Neuronal stem cell (in vitro differentiated cells): ENCODE data around the gene SLCO2A1.

Source experiments
- DNase-seq: peaks from one replicate; pipeline ENCODE4 v3.0.0-alpha.2; 2013; ENCODE audit warnings: low spot score
- H2AFZ ChIP-seq: one replicate; pipeline ENCODE4 v1.6.1; 2013; ENCODE audit warnings: mild to moderate bottlenecking, low read length, inconsistent platforms
- H2AK5ac ChIP-seq: 2 replicates; pipeline ENCODE4 v1.6.1; 2013; ENCODE audit warnings: low read depth, mild to moderate bottlenecking, inconsistent platforms, low read length, moderate library complexity, mixed read lengths
- H2BK120ac ChIP-seq: 2 replicates; pipeline ENCODE4 v1.6.1; 2013; ENCODE audit warnings: low read depth, mild to moderate bottlenecking, inconsistent platforms, low read length, moderate library complexity, mixed read lengths
- H2BK12ac ChIP-seq: one replicate; pipeline ENCODE4 v1.6.1; 2013; ENCODE audit warnings: low read length, inconsistent platforms
- H2BK15ac ChIP-seq: 2 replicates; pipeline ENCODE4 v1.6.1; 2013; ENCODE audit warnings: mild to moderate bottlenecking, low read length, inconsistent platforms, mixed read lengths
- H2BK5ac ChIP-seq: one replicate; pipeline ENCODE4 v1.6.1; 2013; ENCODE audit warnings: inconsistent platforms, mild to moderate bottlenecking, low read length, moderate library complexity
- H3K14ac ChIP-seq: one replicate; pipeline ENCODE4 v1.6.1; 2013; ENCODE audit warnings: low read length, inconsistent platforms
- H3K18ac ChIP-seq: 2 replicates; pipeline ENCODE4 v1.6.1; 2013; ENCODE audit warnings: low read length, inconsistent platforms
- H3K23ac ChIP-seq: 2 replicates; pipeline ENCODE4 v1.6.1; 2013; ENCODE audit warnings: low read depth, mild to moderate bottlenecking, mixed read lengths, low read length, inconsistent platforms; ENCODE audit not compliant: poor library complexity
- H3K27ac ChIP-seq: replicated peaks from 3 replicates; pipeline ENCODE4 v1.5.1; 2013; ENCODE audit warnings: low read length, inconsistent platforms
- H3K27me3 ChIP-seq, 3 experiments: 2 replicates each; pipeline ENCODE4 v1.6.1; 2013; ENCODE audit warnings: low read length in 3 of 3, mild to moderate bottlenecking in 2 of 3, inconsistent platforms in 1 of 3, low read depth in 1 of 3, mixed read lengths in 1 of 3, moderate library complexity in 1 of 3; ENCODE audit not compliant: control insufficient read depth in 3 of 3, insufficient read depth in 3 of 3
- H3K36me3 ChIP-seq, 2 donors: replicated peaks in 1 of 2; 2 replicates each; pipeline ENCODE4 v1.6.1; 2013; ENCODE audit warnings: low read length in 2 of 2; ENCODE audit not compliant: control insufficient read depth in 2 of 2, insufficient read depth in 2 of 2
- H3K4ac ChIP-seq: 2 replicates; pipeline ENCODE4 v1.6.1; 2013; ENCODE audit warnings: inconsistent platforms, mild to moderate bottlenecking, low read length, moderate library complexity
- H3K4me1 ChIP-seq, 2 donors: 1 replicate in 1 of 2; 2 replicates in 1 of 2; pipeline ENCODE4 v1.6.1; 2013; ENCODE audit warnings: low read length in 2 of 2, low read depth in 1 of 2; ENCODE audit not compliant: control insufficient read depth in 2 of 2, insufficient read depth in 1 of 2
- H3K4me2 ChIP-seq: one replicate; pipeline ENCODE4 v1.6.1; 2013; ENCODE audit warnings: mild to moderate bottlenecking, low read length, inconsistent platforms; ENCODE audit not compliant: insufficient read depth, poor library complexity, severe bottlenecking
- H3K4me3 ChIP-seq, 2 donors: 2 replicates each; pipeline ENCODE4 v1.5.1; 2013; ENCODE audit warnings: low read length in 2 of 2, mild to moderate bottlenecking in 2 of 2, inconsistent platforms in 1 of 2, moderate library complexity in 1 of 2
- H3K79me1 ChIP-seq: one replicate; pipeline ENCODE4 v1.6.1; 2013; ENCODE audit warnings: low read depth, mild to moderate bottlenecking, inconsistent platforms, low read length, moderate library complexity
- H3K9ac ChIP-seq: one replicate; pipeline ENCODE4 v1.6.1; 2013; ENCODE audit warnings: mild to moderate bottlenecking, low read depth, low read length, inconsistent platforms; ENCODE audit not compliant: poor library complexity
- H3K9me3 ChIP-seq, 2 donors: replicated peaks in 1 of 2; 2 replicates each; pipeline versions ENCODE3 to v1.6.1; 2013; ENCODE audit warnings: low read length in 2 of 2, mild to moderate bottlenecking in 2 of 2, inconsistent platforms in 1 of 2, low read depth in 1 of 2, mixed read lengths in 1 of 2, moderate library complexity in 1 of 2; ENCODE audit not compliant: control insufficient read depth in 2 of 2, insufficient read depth in 1 of 2
- H4K8ac ChIP-seq: one replicate; pipeline ENCODE4 v1.6.1; 2013; ENCODE audit warnings: low read depth, mild to moderate bottlenecking, inconsistent platforms, low read length, moderate library complexity
- H4K91ac ChIP-seq: one replicate; pipeline ENCODE4 v1.6.1; 2013; ENCODE audit warnings: low read length, low read depth, mild to moderate bottlenecking, inconsistent platforms; ENCODE audit not compliant: poor library complexity
- WGBS, 2 donors: extraction: QIAGEN DNeasy Blood & Tissue Kit; methylation state at CpG; one replicate each; pipeline ENCODE4 v1.1.7; 2013; ENCODE audit warnings: missing lambda C conversion rate in 2 of 2, mixed read lengths in 1 of 2; ENCODE audit not compliant: insufficient read length in 2 of 2, insufficient replicate concordance in 1 of 2; ENCODE audit errors: extremely low coverage in 2 of 2; 5-methylcytosine and 5-hydroxymethylcytosine counted together

SLCO2A1 gene

DNA sequence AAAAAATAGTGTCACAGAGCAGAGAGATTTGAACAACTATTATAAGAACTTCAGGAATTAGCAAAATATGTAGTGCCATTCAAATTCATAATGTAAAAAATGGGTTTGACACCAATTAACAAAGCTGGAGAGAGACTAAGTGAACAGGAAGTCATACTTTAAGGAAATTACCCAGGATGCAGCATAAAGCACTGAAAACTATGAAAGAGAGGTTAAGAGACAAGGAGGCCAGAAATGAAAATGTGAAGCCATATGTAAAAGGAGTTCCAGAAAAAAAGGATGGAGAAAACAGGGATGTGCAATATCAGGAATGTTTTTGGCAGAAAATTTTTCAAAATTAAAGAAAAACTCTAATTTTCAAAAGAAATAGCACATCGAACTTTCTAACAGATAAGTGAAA is 57.6 kb downstream of the SLCO2A1 start:
- H3K4ac ChIP-seq: no peak overlapping the region
- peaks cover 0 to under 1% of the 10 kb centered on the region in 2 donors for H3K4me1 ChIP-seq
- H3K79me1 ChIP-seq: no peaks in the 10 kb centered on the region
- no peak overlapping the region for H3K14ac ChIP-seq
- H3K18ac ChIP-seq: no peak overlapping the region
- H3K9ac ChIP-seq: no peak overlapping the region
- H2BK5ac ChIP-seq: no peak overlapping the region
- no peak overlapping the region for H2BK12ac ChIP-seq
- no peaks in the 10 kb centered on the region for H3K27me3 ChIP-seq
- H3K23ac ChIP-seq: no peak overlapping the region
- H4K8ac ChIP-seq: no peak overlapping the region
- H3K4me2 ChIP-seq: no peak overlapping the region
- no peak overlapping the region for H3K4me3 ChIP-seq
- H3K9me3 ChIP-seq: no peaks in the 10 kb centered on the region
- H3K36me3 ChIP-seq: no peaks in the 10 kb centered on the region
- no peak overlapping the region for H2AFZ ChIP-seq
- no peak overlapping the region for H2BK15ac ChIP-seq
- H4K91ac ChIP-seq: no peak overlapping the region
- no peak for DNase-seq
- no CpG with 5 or more reads among the region's 1 CpG for WGBS, 2 donors
- no peak overlapping the region for H2BK120ac ChIP-seq
- H2AK5ac ChIP-seq: no peak overlapping the region
- no peak overlapping the region for H3K27ac ChIP-seq

DNA sequence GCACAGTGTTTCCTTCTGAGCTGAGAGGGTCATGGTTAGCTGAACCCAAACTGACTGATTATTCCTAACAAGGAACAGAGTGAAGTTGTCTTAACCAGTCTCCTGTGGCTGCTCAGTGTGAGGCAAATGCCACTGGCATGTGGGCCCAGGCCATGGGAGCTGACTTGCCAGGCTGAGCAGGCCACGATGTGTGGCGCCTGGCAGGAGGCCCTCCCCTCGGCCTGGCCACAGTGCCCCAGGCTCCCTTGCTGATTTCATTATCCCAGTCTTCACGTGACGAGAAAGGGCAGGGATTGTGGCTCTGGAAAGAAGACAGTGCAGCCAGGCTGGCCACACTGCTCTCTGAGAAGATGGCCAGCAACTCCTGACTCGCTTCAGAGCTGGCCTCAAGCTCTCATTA is 58.8 kb downstream of the SLCO2A1 start:
- no peak overlapping the region for H2AK5ac ChIP-seq
- no peak overlapping the region for H2BK5ac ChIP-seq
- no peaks in the 10 kb centered on the region for H3K79me1 ChIP-seq
- no peak for DNase-seq
- no peaks in the 10 kb centered on the region for H3K36me3 ChIP-seq
- H3K4me1 ChIP-seq: peaks cover 0 to 11% of the 10 kb centered on the region in 2 donors
- H3K27me3 ChIP-seq: peaks cover 0 to 3% (median 0%) of the 10 kb centered on the region in 3 experiments
- WGBS, 2 donors: no CpG with 5 or more reads among the region's 6 CpGs
- H3K27ac ChIP-seq: no peak overlapping the region
- no peak overlapping the region for H2AFZ ChIP-seq
- H3K4me3 ChIP-seq: no peak overlapping the region
- H3K9me3 ChIP-seq: no peaks in the 10 kb centered on the region
- H3K4me2 ChIP-seq: no peak overlapping the region
- no peak overlapping the region for H3K4ac ChIP-seq
- no peak overlapping the region for H3K23ac ChIP-seq
- no peak overlapping the region for H3K9ac ChIP-seq
- peak overlapping the region; percentile 28 for H2BK12ac ChIP-seq
- H3K14ac ChIP-seq: no peak overlapping the region
- no peak overlapping the region for H2BK120ac ChIP-seq
- no peak overlapping the region for H4K91ac ChIP-seq
- no peak overlapping the region for H3K18ac ChIP-seq
- H2BK15ac ChIP-seq: no peak overlapping the region
- H4K8ac ChIP-seq: no peak overlapping the region

GRCh38 chr3:133970339-133970738 is 59.4 kb downstream of the SLCO2A1 start:
- Histone ChIP-seq H3K4ac (no peak overlapping the region), H3K4me1 (peaks cover 0 to 11% of the 10 kb centered on the region in 2 donors), H2BK120ac (no peak overlapping the region), H2AK5ac (no peak overlapping the region), H2BK12ac (no peak overlapping the region), H3K23ac (no peak overlapping the region), H4K91ac (no peak overlapping the region), H3K36me3 (no peaks in the 10 kb centered on the region), H3K4me3 (no peak overlapping the region), H3K9ac (no peak overlapping the region), H3K79me1 (no peaks in the 10 kb centered on the region), H3K27me3 (peaks cover 0 to 3% (median 0%) of the 10 kb centered on the region in 3 experiments), H2AFZ (no peak overlapping the region), H2BK5ac (no peak overlapping the region), H4K8ac (no peak overlapping the region), H3K18ac (no peak overlapping the region), H3K14ac (no peak overlapping the region), H2BK15ac (no peak overlapping the region), H3K9me3 (no peaks in the 10 kb centered on the region), H3K27ac (no peak overlapping the region), H3K4me2 (no peak overlapping the region)
- no peak for DNase-seq
- no CpG with 5 or more reads among the region's 5 CpGs for WGBS, 2 donors

DNA sequence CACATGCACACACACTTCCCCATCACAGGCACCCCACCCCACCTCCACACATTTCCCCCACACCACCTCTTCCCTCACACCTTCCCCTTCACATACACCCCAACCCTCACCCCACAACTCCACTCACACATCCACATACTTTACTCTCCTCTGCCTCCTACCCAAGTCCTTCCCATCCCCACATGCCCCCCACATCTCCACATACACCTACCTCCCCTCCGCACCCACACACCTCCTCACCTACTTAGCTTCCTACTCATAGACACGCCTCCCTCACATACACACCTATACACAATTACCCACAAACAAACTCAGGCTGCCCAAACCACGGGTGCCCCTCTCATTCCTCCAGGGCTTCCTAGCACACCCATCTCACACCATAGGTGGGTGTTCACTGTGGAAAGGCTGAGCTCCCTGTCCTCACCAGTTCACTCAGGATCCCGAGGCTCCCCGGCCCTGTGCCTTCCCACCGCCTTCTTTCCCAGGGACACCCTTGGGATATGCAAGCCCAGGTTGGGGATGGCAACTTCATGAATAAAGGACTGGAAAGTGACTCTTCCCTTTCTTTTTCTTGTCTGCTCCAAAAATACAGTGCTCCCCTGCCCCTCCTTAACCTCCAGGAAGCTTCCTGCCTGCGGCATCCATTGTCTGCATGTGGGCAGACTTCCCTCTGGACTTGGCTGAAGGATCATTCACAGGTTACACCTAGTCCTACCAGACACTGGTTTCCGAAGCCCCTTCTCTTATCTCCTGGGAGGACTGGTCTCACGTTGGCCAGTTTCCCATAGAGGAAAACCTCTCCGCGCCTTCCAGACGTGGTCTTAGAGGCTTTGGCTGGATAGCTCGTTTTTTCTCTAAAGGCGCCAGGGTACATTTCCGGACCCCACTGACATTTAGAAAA is 61.5 kb downstream of the SLCO2A1 start:
- Histone ChIP-seq H3K9ac (no peak overlapping the region), H2BK120ac (no peak overlapping the region), H3K27me3 (peaks cover 0 to 3% (median 0%) of the 10 kb centered on the region in 3 experiments), H3K4me1 (peaks cover 0 to 11% of the 10 kb centered on the region in 2 donors), H2BK5ac (no peak overlapping the region), H3K27ac (no peak overlapping the region), H3K36me3 (no peaks in the 10 kb centered on the region), H2BK12ac (no peak overlapping the region), H3K18ac (peak overlapping the region; percentile 44), H3K4ac (no peak overlapping the region), H2AFZ (no peak overlapping the region), H3K4me3 (no peak overlapping the region), H2BK15ac (no peak overlapping the region), H3K4me2 (no peak overlapping the region), H3K14ac (no peak overlapping the region), H2AK5ac (peak overlapping the region; percentile 12), H4K8ac (no peak overlapping the region), H3K9me3 (no peaks in the 10 kb centered on the region), H3K23ac (no peak overlapping the region), H3K79me1 (no peaks in the 10 kb centered on the region), H4K91ac (no peak overlapping the region)
- 100% methylated on average over 2 of the region's 15 CpGs; no CpG with 5 or more reads in 1 of the 2 donors for WGBS, 2 donors
- no peak for DNase-seq
